ENCODE measurements around the gene CYGB.

DNA sequence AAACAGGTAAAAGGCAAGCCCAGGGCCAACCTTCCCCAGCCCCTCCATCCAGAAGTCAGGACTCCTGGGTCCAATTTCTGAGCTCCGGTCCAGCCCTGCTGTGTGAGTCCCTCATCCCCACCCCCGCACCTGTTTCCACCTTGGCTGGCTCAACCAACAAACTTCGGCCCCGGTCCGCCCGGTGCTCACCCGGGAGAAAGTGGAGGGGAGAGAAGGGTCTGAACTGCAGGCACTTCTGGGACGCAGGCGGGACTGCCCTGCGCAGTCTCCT is 36.8 kb downstream of the CYGB start:
- TF ChIP-seq, protein P1, sequence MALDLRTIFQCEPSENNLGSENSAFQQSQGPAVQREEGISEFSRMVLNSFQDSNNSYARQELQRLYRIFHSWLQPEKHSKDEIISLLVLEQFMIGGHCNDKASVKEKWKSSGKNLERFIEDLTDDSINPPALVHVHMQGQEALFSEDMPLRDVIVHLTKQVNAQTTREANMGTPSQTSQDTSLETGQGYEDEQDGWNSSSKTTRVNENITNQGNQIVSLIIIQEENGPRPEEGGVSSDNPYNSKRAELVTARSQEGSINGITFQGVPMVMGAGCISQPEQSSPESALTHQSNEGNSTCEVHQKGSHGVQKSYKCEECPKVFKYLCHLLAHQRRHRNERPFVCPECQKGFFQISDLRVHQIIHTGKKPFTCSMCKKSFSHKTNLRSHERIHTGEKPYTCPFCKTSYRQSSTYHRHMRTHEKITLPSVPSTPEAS (tag by site-specific recombination; IDR thresholded peaks at IDR 0.05), result no peak
- TF ChIP-seq ZNF558 (tag by site-specific recombination; IDR thresholded peaks at IDR 0.05), result no peak
